ENCODE measurements around the gene EVI5. TPM values are rescaled to one million over a fixed set of nuclear protein-coding genes. Genes with fewer than 3 reads are reported as not detected.
A peak's percentile ranks its signal among the peaks of the same experiment; 100 is the strongest.

EVI5 gene
- total RNA-seq, 1 donor from 2014 or later: 80.4 TPM

- no peak overlapping the region for H3K4me3 Mint-ChIP-seq (ENCODE audit: unreplicated experiment)
- peaks cover 2% of the 10 kb centered on the region for H3K9me3 Mint-ChIP-seq (ENCODE audit: unreplicated experiment)
- H3K27me3 Mint-ChIP-seq (ENCODE audit: low read depth, unreplicated experiment): no peaks in the 10 kb centered on the region
- TF ChIP-seq EZH2 (IDR thresholded peaks at IDR 0.05; ENCODE audit: insufficient read depth, low read length): no peak
- TF ChIP-seq, protein P1, sequence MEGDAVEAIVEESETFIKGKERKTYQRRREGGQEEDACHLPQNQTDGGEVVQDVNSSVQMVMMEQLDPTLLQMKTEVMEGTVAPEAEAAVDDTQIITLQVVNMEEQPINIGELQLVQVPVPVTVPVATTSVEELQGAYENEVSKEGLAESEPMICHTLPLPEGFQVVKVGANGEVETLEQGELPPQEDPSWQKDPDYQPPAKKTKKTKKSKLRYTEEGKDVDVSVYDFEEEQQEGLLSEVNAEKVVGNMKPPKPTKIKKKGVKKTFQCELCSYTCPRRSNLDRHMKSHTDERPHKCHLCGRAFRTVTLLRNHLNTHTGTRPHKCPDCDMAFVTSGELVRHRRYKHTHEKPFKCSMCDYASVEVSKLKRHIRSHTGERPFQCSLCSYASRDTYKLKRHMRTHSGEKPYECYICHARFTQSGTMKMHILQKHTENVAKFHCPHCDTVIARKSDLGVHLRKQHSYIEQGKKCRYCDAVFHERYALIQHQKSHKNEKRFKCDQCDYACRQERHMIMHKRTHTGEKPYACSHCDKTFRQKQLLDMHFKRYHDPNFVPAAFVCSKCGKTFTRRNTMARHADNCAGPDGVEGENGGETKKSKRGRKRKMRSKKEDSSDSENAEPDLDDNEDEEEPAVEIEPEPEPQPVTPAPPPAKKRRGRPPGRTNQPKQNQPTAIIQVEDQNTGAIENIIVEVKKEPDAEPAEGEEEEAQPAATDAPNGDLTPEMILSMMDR (IDR thresholded peaks at IDR 0.05; ENCODE audit: insufficient read depth, low read depth, low read length): no peak
- peaks cover 9% of the 10 kb centered on the region for H3K36me3 Mint-ChIP-seq (ENCODE audit: low read depth, unreplicated experiment)
- H3K27ac Mint-ChIP-seq (ENCODE audit: unreplicated experiment): no peak overlapping the region
- H3K4me1 Mint-ChIP-seq (ENCODE audit: low read depth, unreplicated experiment): no peaks in the 10 kb centered on the region
- Histone ChIP-seq H3K27me3 (ENCODE audit: insufficient read depth, low read length) (no peaks in the 10 kb centered on the region), H3K27ac (ENCODE audit: low read depth, low read length) (no peak overlapping the region), H3K4me1 (ENCODE audit: insufficient read depth, low read length) (no peaks in the 10 kb centered on the region), H4K20me1 (ENCODE audit: insufficient read depth, low read length) (no peaks in the 10 kb centered on the region), H3K9me3 (ENCODE audit: insufficient read depth, low read depth, low read length) (no peaks in the 10 kb centered on the region), H3K4me3 (ENCODE audit: insufficient read depth, low read depth, low read length) (no peak overlapping the region), H2AFZ (ENCODE audit: low read depth, low read length) (no peak overlapping the region), H3K36me3 (ENCODE audit: insufficient read depth, low read length) (no peaks in the 10 kb centered on the region), H3K9ac (ENCODE audit: low read length) (no peak overlapping the region), H3K4me2 (ENCODE audit: low read length) (no peak overlapping the region), H3K79me2 (ENCODE audit: insufficient read depth, low read length) (no peaks in the 10 kb centered on the region)
- FAIRE-seq (no peak), DNase-seq (ENCODE audit: low read depth) (no peak)
Observed at GRCh38 chr1:92554216-92554615, 230.7 kb downstream of the EVI5 start.

GRCh38 chr1:92551916-92552315 is 233.0 kb downstream of the EVI5 start:
- Mint-ChIP-seq H3K9me3 (ENCODE audit: unreplicated experiment) (peaks cover 2% of the 10 kb centered on the region), H3K27me3 (ENCODE audit: low read depth, unreplicated experiment) (no peaks in the 10 kb centered on the region), H3K27ac (ENCODE audit: unreplicated experiment) (no peak overlapping the region), H3K4me1 (ENCODE audit: low read depth, unreplicated experiment) (no peaks in the 10 kb centered on the region), H3K4me3 (ENCODE audit: unreplicated experiment) (no peak overlapping the region), H3K36me3 (ENCODE audit: low read depth, unreplicated experiment) (peaks cover 6% of the 10 kb centered on the region)
- Histone ChIP-seq H3K4me1 (ENCODE audit: insufficient read depth, low read length) (no peaks in the 10 kb centered on the region), H3K9ac (ENCODE audit: low read length) (no peak overlapping the region), H3K79me2 (ENCODE audit: insufficient read depth, low read length) (no peaks in the 10 kb centered on the region), H3K4me3 (ENCODE audit: insufficient read depth, low read depth, low read length) (no peak overlapping the region), H2AFZ (ENCODE audit: low read depth, low read length) (no peak overlapping the region), H3K4me2 (ENCODE audit: low read length) (no peak overlapping the region), H3K27ac (ENCODE audit: low read depth, low read length) (no peak overlapping the region), H3K36me3 (ENCODE audit: insufficient read depth, low read length) (no peaks in the 10 kb centered on the region), H3K27me3 (ENCODE audit: insufficient read depth, low read length) (no peaks in the 10 kb centered on the region), H3K9me3 (ENCODE audit: insufficient read depth, low read depth, low read length) (no peaks in the 10 kb centered on the region), H4K20me1 (ENCODE audit: insufficient read depth, low read length) (no peaks in the 10 kb centered on the region)
- FAIRE-seq (no peak), DNase-seq (ENCODE audit: low read depth) (no peak)
- TF ChIP-seq EZH2 (IDR thresholded peaks at IDR 0.05; ENCODE audit: insufficient read depth, low read length): no peak
- TF ChIP-seq, protein P1 (IDR thresholded peaks at IDR 0.05; ENCODE audit: insufficient read depth, low read depth, low read length): no peak

DNA sequence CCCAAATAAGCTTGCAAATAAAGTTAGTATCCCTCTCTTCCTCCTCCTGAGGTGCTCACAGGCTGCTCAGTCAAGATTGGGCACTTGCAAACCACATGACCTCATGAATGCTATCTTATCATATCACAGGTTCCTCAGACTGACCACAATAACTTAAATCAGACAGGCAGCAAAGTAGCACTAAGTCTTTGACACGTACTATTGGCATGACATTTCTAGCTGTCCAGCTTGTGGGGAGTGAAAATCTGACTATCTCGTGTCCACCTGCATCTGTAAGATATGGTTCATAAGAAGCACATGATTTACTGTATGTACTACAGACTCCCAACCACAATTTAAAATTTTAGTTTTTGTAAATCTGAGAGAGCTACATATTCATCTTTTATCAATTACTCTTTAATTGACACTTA is 240.1 kb downstream of the EVI5 start:
- no peak overlapping the region for H3K9ac ChIP-seq (ENCODE audit: low read length)
- TF ChIP-seq, protein P1 (IDR thresholded peaks at IDR 0.05; ENCODE audit: insufficient read depth, low read depth, low read length): no peak
- TF ChIP-seq EZH2 (IDR thresholded peaks at IDR 0.05; ENCODE audit: insufficient read depth, low read length): no peak
- peaks cover 2% of the 10 kb centered on the region for H3K9me3 Mint-ChIP-seq (ENCODE audit: unreplicated experiment)
- H3K4me1 ChIP-seq (ENCODE audit: insufficient read depth, low read length): no peaks in the 10 kb centered on the region
- H3K27ac ChIP-seq (ENCODE audit: low read depth, low read length): no peak overlapping the region
- H3K4me3 ChIP-seq (ENCODE audit: insufficient read depth, low read depth, low read length): no peak overlapping the region
- no peaks in the 10 kb centered on the region for H3K27me3 ChIP-seq (ENCODE audit: insufficient read depth, low read length)
- H3K36me3 ChIP-seq (ENCODE audit: insufficient read depth, low read length): no peaks in the 10 kb centered on the region
- H2AFZ ChIP-seq (ENCODE audit: low read depth, low read length): no peak overlapping the region
- no peak for FAIRE-seq
- peak; percentile 40 for DNase-seq (ENCODE audit: low read depth)
- H3K9me3 ChIP-seq (ENCODE audit: insufficient read depth, low read depth, low read length): no peaks in the 10 kb centered on the region
- no peaks in the 10 kb centered on the region for H3K79me2 ChIP-seq (ENCODE audit: insufficient read depth, low read length)
- no peak overlapping the region for H3K27ac Mint-ChIP-seq (ENCODE audit: unreplicated experiment)
- H3K27me3 Mint-ChIP-seq (ENCODE audit: low read depth, unreplicated experiment): no peaks in the 10 kb centered on the region
- no peak overlapping the region for H3K4me2 ChIP-seq (ENCODE audit: low read length)
- H3K4me1 Mint-ChIP-seq (ENCODE audit: low read depth, unreplicated experiment): peaks cover 5% of the 10 kb centered on the region
- H3K4me3 Mint-ChIP-seq (ENCODE audit: unreplicated experiment): no peak overlapping the region
- H3K36me3 Mint-ChIP-seq (ENCODE audit: low read depth, unreplicated experiment): peaks cover 2% of the 10 kb centered on the region
- H4K20me1 ChIP-seq (ENCODE audit: insufficient read depth, low read length): peaks cover 5% of the 10 kb centered on the region
